ENCODE data around the gene CTNNA3. TPM values are rescaled to one million over a fixed set of nuclear protein-coding genes. Genes with fewer than 3 reads are reported as not detected.

Gene CTNNA3
- polyA plus RNA-seq, 1 donor from 2014 or later, result 0.14 TPM

GRCh38 chr10:66637273-66638036, 1058.5 kb downstream of the CTNNA3 start:
- Histone ChIP-seq H3K4me2 (ENCODE audit: low read length) (no peak overlapping the region), H3K79me2 (replicated peaks; ENCODE audit: insufficient read depth, low read length) (no peaks in the 10 kb centered on the region), H3K9me2 (ENCODE audit: insufficient read depth, low read length) (no peaks in the 10 kb centered on the region), H3K9ac (ENCODE audit: low read length) (no peak overlapping the region), H3F3A (ENCODE audit: insufficient read depth, low read length, poor library complexity, severe bottlenecking) (no peaks in the 10 kb centered on the region), H2AFZ (ENCODE audit: low read depth, low read length) (no peak overlapping the region), H3K27me3 (ENCODE audit: insufficient read depth, low read depth, low read length) (no peaks in the 10 kb centered on the region), H4K20me1 (ENCODE audit: insufficient read depth) (no peaks in the 10 kb centered on the region), H3K4me3 (ENCODE audit: low read length) (no peak overlapping the region), H3K27ac (ENCODE audit: low read length) (no peak overlapping the region), H3K36me3 (ENCODE audit: insufficient read depth, low read length) (no peaks in the 10 kb centered on the region), H3K9me3 (ENCODE audit: low read length) (no peaks in the 10 kb centered on the region)
- no peak for TF ChIP-seq POLR2AphosphoS5 (IDR thresholded peaks at IDR 0.05)
- TF ChIP-seq EP300 (conservative IDR thresholded peaks at IDR 0.05; ENCODE audit: poor library complexity, severe bottlenecking), result no peak
- TF ChIP-seq RAD21 (conservative IDR thresholded peaks at IDR 0.05), result no peak
- TF ChIP-seq, protein P1, sequence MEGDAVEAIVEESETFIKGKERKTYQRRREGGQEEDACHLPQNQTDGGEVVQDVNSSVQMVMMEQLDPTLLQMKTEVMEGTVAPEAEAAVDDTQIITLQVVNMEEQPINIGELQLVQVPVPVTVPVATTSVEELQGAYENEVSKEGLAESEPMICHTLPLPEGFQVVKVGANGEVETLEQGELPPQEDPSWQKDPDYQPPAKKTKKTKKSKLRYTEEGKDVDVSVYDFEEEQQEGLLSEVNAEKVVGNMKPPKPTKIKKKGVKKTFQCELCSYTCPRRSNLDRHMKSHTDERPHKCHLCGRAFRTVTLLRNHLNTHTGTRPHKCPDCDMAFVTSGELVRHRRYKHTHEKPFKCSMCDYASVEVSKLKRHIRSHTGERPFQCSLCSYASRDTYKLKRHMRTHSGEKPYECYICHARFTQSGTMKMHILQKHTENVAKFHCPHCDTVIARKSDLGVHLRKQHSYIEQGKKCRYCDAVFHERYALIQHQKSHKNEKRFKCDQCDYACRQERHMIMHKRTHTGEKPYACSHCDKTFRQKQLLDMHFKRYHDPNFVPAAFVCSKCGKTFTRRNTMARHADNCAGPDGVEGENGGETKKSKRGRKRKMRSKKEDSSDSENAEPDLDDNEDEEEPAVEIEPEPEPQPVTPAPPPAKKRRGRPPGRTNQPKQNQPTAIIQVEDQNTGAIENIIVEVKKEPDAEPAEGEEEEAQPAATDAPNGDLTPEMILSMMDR (IDR thresholded peaks at IDR 0.05; ENCODE audit: poor library complexity, severe bottlenecking), result no peak
- TF ChIP-seq MXI1 (conservative IDR thresholded peaks at IDR 0.05; ENCODE audit: poor library complexity, severe bottlenecking), result no peak
- no peak for TF ChIP-seq TAF1 (IDR thresholded peaks at IDR 0.05; ENCODE audit: low read depth)
- TF ChIP-seq SMC3 (conservative IDR thresholded peaks at IDR 0.05; ENCODE audit: poor library complexity), result no peak
- TF ChIP-seq EZH2 (IDR thresholded peaks at IDR 0.05; ENCODE audit: borderline replicate concordance, insufficient read depth, low read length, poor library complexity, severe bottlenecking), result no peak
- no peak for TF ChIP-seq REST (IDR thresholded peaks at IDR 0.05; ENCODE audit: borderline replicate concordance)

DNA sequence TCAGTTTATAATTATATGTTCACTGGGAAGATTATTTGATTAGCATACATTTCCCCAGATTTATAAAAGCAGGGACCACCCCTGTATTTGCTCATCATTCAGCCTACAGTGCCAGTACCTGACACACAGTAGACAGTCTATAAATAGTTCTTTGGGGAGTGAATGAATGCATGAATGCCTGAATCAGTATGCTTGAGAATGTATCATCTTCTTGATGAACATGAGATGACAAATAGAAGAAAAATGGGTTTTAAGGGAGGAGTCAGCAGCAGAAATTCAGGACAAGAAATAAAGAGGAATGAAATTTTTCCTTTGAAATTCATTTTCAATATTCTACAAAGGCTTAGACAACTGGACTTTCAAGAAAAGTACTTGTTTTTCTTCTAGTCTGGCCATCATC, 1066.0 kb downstream of the CTNNA3 start:
- Histone ChIP-seq H3K4me3 (ENCODE audit: low read length) (no peak overlapping the region), H3F3A (ENCODE audit: insufficient read depth, low read length, poor library complexity, severe bottlenecking) (no peaks in the 10 kb centered on the region)

More for the DNA sequence above, 1066.0 kb downstream of the CTNNA3 start:
- no peak for TF ChIP-seq REST (IDR thresholded peaks at IDR 0.05; ENCODE audit: borderline replicate concordance)
- TF ChIP-seq EZH2 (IDR thresholded peaks at IDR 0.05; ENCODE audit: borderline replicate concordance, insufficient read depth, low read length, poor library complexity, severe bottlenecking), result no peak
- TF ChIP-seq MXI1 (conservative IDR thresholded peaks at IDR 0.05; ENCODE audit: poor library complexity, severe bottlenecking), result no peak
- H3K27me3 ChIP-seq (ENCODE audit: insufficient read depth, low read depth, low read length), result no peaks in the 10 kb centered on the region
- H3K36me3 ChIP-seq (ENCODE audit: insufficient read depth, low read length), result no peaks in the 10 kb centered on the region
- H3K9me2 ChIP-seq (ENCODE audit: insufficient read depth, low read length), result no peaks in the 10 kb centered on the region
- no peak overlapping the region for H3K9ac ChIP-seq (ENCODE audit: low read length)
- no peaks in the 10 kb centered on the region for H4K20me1 ChIP-seq (ENCODE audit: insufficient read depth)
- no peaks in the 10 kb centered on the region for H3K9me3 ChIP-seq (ENCODE audit: low read length)
- no peak overlapping the region for H3K27ac ChIP-seq (ENCODE audit: low read length)
- H3K4me2 ChIP-seq (ENCODE audit: low read length), result no peak overlapping the region
- H2AFZ ChIP-seq (ENCODE audit: low read depth, low read length), result no peak overlapping the region
- no peaks in the 10 kb centered on the region for H3K79me2 ChIP-seq (replicated peaks; ENCODE audit: insufficient read depth, low read length)
